ENCODE data around the gene AKAP6. TPM values are rescaled to one million over a fixed set of nuclear protein-coding genes. Genes with fewer than 3 reads are reported as not detected.

The AKAP6 gene
- total and polyA plus RNA-seq, 2 experiments from 2014 or later: 9.2 to 21.8 TPM

GRCh38 chr14:32524609-32525375 lies 195.7 kb downstream of the AKAP6 start:
- Histone ChIP-seq H3K27me3 (no peaks in the 10 kb centered on the region), H3K4me1 (ENCODE audit: low read depth) (no peaks in the 10 kb centered on the region), H3K4me3 (no peak overlapping the region), H3K9me3 (ENCODE audit: low read depth) (no peaks in the 10 kb centered on the region), H3K27ac (no peak overlapping the region), H3K36me3 (no peaks in the 10 kb centered on the region)
- DNase-seq (ENCODE audit: low read depth in 1 of 2, low spot score in 1 of 2): peak in 1 of 2 donors; percentile 3
- no peak for TF ChIP-seq CTCF (IDR thresholded peaks at IDR 0.05; ENCODE audit: low read depth, low read length)

- no peaks in the 10 kb centered on the region for H3K9me3 ChIP-seq (ENCODE audit: low read depth)
These were observed 196.5 kb downstream of the AKAP6 start for GRCh38 chr14:32525591-32525990.

GRCh38 chr14:32530800-32531199 lies 201.7 kb downstream of the AKAP6 start:
- TF ChIP-seq CTCF (IDR thresholded peaks at IDR 0.05; ENCODE audit: low read depth, low read length): no peak
- H3K36me3 ChIP-seq: no peaks in the 10 kb centered on the region
- H3K9me3 ChIP-seq (ENCODE audit: low read depth): no peaks in the 10 kb centered on the region
- no peaks in the 10 kb centered on the region for H3K27me3 ChIP-seq
- no peak overlapping the region for H3K4me3 ChIP-seq
- no peak overlapping the region for H3K27ac ChIP-seq
- DNase-seq (ENCODE audit: low read depth in 1 of 2, low spot score in 1 of 2): no peak
- no peaks in the 10 kb centered on the region for H3K4me1 ChIP-seq (ENCODE audit: low read depth)

More at GRCh38 chr14:32525591-32525990, 196.5 kb downstream of the AKAP6 start:
- Histone ChIP-seq H3K36me3 (no peaks in the 10 kb centered on the region), H3K4me3 (no peak overlapping the region), H3K4me1 (ENCODE audit: low read depth) (no peaks in the 10 kb centered on the region), H3K27ac (no peak overlapping the region), H3K27me3 (no peaks in the 10 kb centered on the region)
- TF ChIP-seq CTCF (IDR thresholded peaks at IDR 0.05; ENCODE audit: low read depth, low read length): no peak
- no peak for DNase-seq (ENCODE audit: low read depth in 1 of 2, low spot score in 1 of 2)

- Histone ChIP-seq H3K4me1 (ENCODE audit: low read depth) (no peaks in the 10 kb centered on the region), H3K27me3 (no peaks in the 10 kb centered on the region), H3K9me3 (ENCODE audit: low read depth) (no peaks in the 10 kb centered on the region), H3K4me3 (no peak overlapping the region), H3K27ac (no peak overlapping the region), H3K36me3 (no peaks in the 10 kb centered on the region)
- no peak for DNase-seq (ENCODE audit: low read depth in 1 of 2, low spot score in 1 of 2)
- TF ChIP-seq CTCF (IDR thresholded peaks at IDR 0.05; ENCODE audit: low read depth, low read length): no peak
These were observed 202.9 kb downstream of the AKAP6 start for GRCh38 chr14:32531942-32532515.

- H3K27ac ChIP-seq: no peak overlapping the region
- no peak overlapping the region for H3K4me3 ChIP-seq
- H3K9me3 ChIP-seq (ENCODE audit: low read depth): no peaks in the 10 kb centered on the region
- DNase-seq (ENCODE audit: low read depth in 1 of 2, low spot score in 1 of 2): no peak
- no peaks in the 10 kb centered on the region for H3K27me3 ChIP-seq
- H3K4me1 ChIP-seq (ENCODE audit: low read depth): no peaks in the 10 kb centered on the region
- TF ChIP-seq CTCF (IDR thresholded peaks at IDR 0.05; ENCODE audit: low read depth, low read length): no peak
- H3K36me3 ChIP-seq: no peaks in the 10 kb centered on the region
These were observed 205.0 kb downstream of the AKAP6 start for GRCh38 chr14:32534145-32534544.
